Right renal cortex interstitium (tissue), 3 donors: ENCODE measurements around the gene MICU2. TPM values are rescaled to one million over a fixed set of nuclear protein-coding genes. Genes with fewer than 3 reads are reported as not detected.

Experiments used
- DNase-seq, 3 donors: peaks; one replicate each; pipeline ENCODE4 v3.0.0-alpha.2; 2013; ENCODE audit warnings: low read depth in 3 of 3, low spot score in 2 of 3
- polyA plus RNA-seq, 3 donors: library from polyadenylated mRNA; unstranded; fragments of 120-200 nt; gene quantifications; one replicate each; pipeline ENCODE4 v1.2.1, GENCODE V29; 2013; ENCODE audit not compliant: insufficient read length in 3 of 3

The MICU2 gene
- 100 to 1,000 TPM; 106 to 113 (median 113) TPM for polyA plus RNA-seq

GRCh38 chr13:21603531-21604448 lies at the start of gene MICU2:
Gene MICU2 (minus strand): TSS chr13:21604170. CDS start chr13:21604148, 22 bp downstream.
- DNase-seq = peak; percentile 86 to 89 (median 88)

- no peak for DNase-seq
Observed at GRCh38 chr13:21641629-21642028, 37.7 kb upstream of the MICU2 start.

GRCh38 chr13:21639561-21639960 lies 35.6 kb upstream of the MICU2 start:
- DNase-seq = no peak

GRCh38 chr13:21638319-21639282 lies 34.6 kb upstream of the MICU2 start:
- no peak for DNase-seq

- no peak for DNase-seq
Observed at GRCh38 chr13:21637296-21637695, 33.3 kb upstream of the MICU2 start.

- DNase-seq = no peak
Observed at GRCh38 chr13:21636656-21637055, 32.7 kb upstream of the MICU2 start.

GRCh38 chr13:21632196-21632595 lies 28.2 kb upstream of the MICU2 start:
- no peak for DNase-seq

- DNase-seq = no peak
Observed at GRCh38 chr13:21625366-21625765, 21.4 kb upstream of the MICU2 start.

GRCh38 chr13:21620861-21621260 lies 16.9 kb upstream of the MICU2 start:
- DNase-seq = no peak

- DNase-seq = no peak
Observed at GRCh38 chr13:21619633-21620220, 15.8 kb upstream of the MICU2 start.

- DNase-seq = no peak
Observed at GRCh38 chr13:21616880-21617279, 12.9 kb upstream of the MICU2 start.

GRCh38 chr13:21616205-21616866 lies 12.4 kb upstream of the MICU2 start:
- DNase-seq = no peak

GRCh38 chr13:21615427-21615826 lies 11.5 kb upstream of the MICU2 start:
- no peak for DNase-seq

GRCh38 chr13:21613791-21614190 lies 9.8 kb upstream of the MICU2 start:
- no peak for DNase-seq

GRCh38 chr13:21611385-21611784 lies 7.4 kb upstream of the MICU2 start:
- DNase-seq = no peak

GRCh38 chr13:21610687-21611086 lies 6.7 kb upstream of the MICU2 start:
- no peak for DNase-seq

GRCh38 chr13:21608961-21609360 lies 5.0 kb upstream of the MICU2 start:
- no peak for DNase-seq

GRCh38 chr13:21606796-21607195 lies 2.8 kb upstream of the MICU2 start:
- no peak for DNase-seq

- DNase-seq = no peak
Observed at GRCh38 chr13:21606251-21606650, 2.3 kb upstream of the MICU2 start.

GRCh38 chr13:21596722-21597121 lies 7.2 kb downstream of the MICU2 start:
- DNase-seq = no peak

GRCh38 chr13:21595546-21595822 lies 8.5 kb downstream of the MICU2 start:
- DNase-seq = no peak
